H1 (cell line): Measurements from ENCODE around the gene PLA2G10. TPM values are rescaled to one million over a fixed set of nuclear protein-coding genes. Genes with fewer than 3 reads are reported as not detected.

Experiments used
- CTCF ChIA-PET: fragments of 300-600 bp; sonication (Branson Sonifier 250); formaldehyde crosslinking; loops from one replicate; lab custom pipeline; 2021; ENCODE audit not compliant: partially characterized antibody; lab: Charles Lee
- POLR2A ChIA-PET: fragments of 300-600 bp; sonication (Branson Sonifier 250); formaldehyde crosslinking; loops from one replicate; lab custom pipeline; 2021; ENCODE audit warnings: inconsistent platforms; ENCODE audit not compliant: partially characterized antibody; lab: Charles Lee
- DNase-seq, 2 experiments: peaks; one replicate each; pipeline versions ENCODE4 v3.0.0 to v3.0.0-alpha.2; 2010 to 2022; ENCODE audit warnings: low spot score in 2 of 2, low read depth in 1 of 2, mixed read lengths in 1 of 2
- FAIRE-seq: peaks from 2 replicates; lab custom pipeline; 2011; peaks lifted over from hg19 to GRCh38; lab: Jason Lieb, UNC
- H2AFZ ChIP-seq: 2 replicates; pipeline ENCODE4 v1.8.1; 2012; ENCODE audit warnings: low read length, inconsistent platforms
- H2AK5ac ChIP-seq: 2 replicates; pipeline ENCODE4 v1.6.1; 2013; ENCODE audit warnings: low read depth, low read length
- H2BK120ac ChIP-seq: replicated peaks from 2 replicates; pipeline ENCODE3; 2013; ENCODE audit warnings: low read depth, low read length, inconsistent platforms
- H2BK12ac ChIP-seq: 2 replicates; pipeline ENCODE4 v1.6.1; 2013; ENCODE audit warnings: low read depth, low read length
- H2BK15ac ChIP-seq: 2 replicates; pipeline ENCODE4 v1.6.1; 2013; ENCODE audit warnings: low read length
- H2BK20ac ChIP-seq: 2 replicates; pipeline ENCODE4 v1.6.1; 2013; ENCODE audit warnings: low read length
- H2BK5ac ChIP-seq: 2 replicates; pipeline ENCODE4 v1.6.1; 2013; ENCODE audit warnings: low read depth, low read length
- H3K14ac ChIP-seq: 2 replicates; pipeline ENCODE4 v1.6.1; 2013; ENCODE audit warnings: inconsistent platforms; ENCODE audit not compliant: insufficient read length
- H3K18ac ChIP-seq: 2 replicates; pipeline ENCODE4 v1.6.1; 2013; ENCODE audit warnings: low read length; ENCODE audit errors: extremely low read depth
- H3K23ac ChIP-seq: 2 replicates; pipeline ENCODE4 v1.6.1; 2013; ENCODE audit warnings: inconsistent platforms; ENCODE audit not compliant: insufficient read length
- H3K23me2 ChIP-seq: 2 replicates; pipeline ENCODE4 v1.6.1; 2013; ENCODE audit warnings: low read depth, low read length
- H3K27ac ChIP-seq: 2 replicates; pipeline ENCODE4 v1.6.1; 2011; ENCODE audit warnings: low read depth, low read length, inconsistent platforms
- H3K27me3 ChIP-seq, 4 experiments: replicated peaks in 1 of 4; 1 replicate in 1 of 4; 2 replicates in 3 of 4; pipeline versions ENCODE4 v1.6.1 to v1.8.1; 2011 to 2013; ENCODE audit warnings: low read length in 3 of 4, mild to moderate bottlenecking in 3 of 4, inconsistent platforms in 2 of 4, mixed read lengths in 2 of 4, moderate library complexity in 1 of 4; ENCODE audit not compliant: control insufficient read depth in 3 of 4, insufficient read depth in 3 of 4; ENCODE audit errors: extremely low read depth in 1 of 4
- H3K36me3 ChIP-seq, 4 experiments: 2 replicates each; pipeline versions ENCODE4 v1.6.1 to v1.8.1; 2011 to 2013; ENCODE audit warnings: mild to moderate bottlenecking in 4 of 4, low read length in 3 of 4, moderate library complexity in 2 of 4, control low read depth in 1 of 4, inconsistent platforms in 1 of 4; ENCODE audit not compliant: insufficient read depth in 4 of 4, control insufficient read depth in 2 of 4
- H3K4ac ChIP-seq: replicated peaks from 2 replicates; pipeline ENCODE3; 2013; ENCODE audit warnings: low read length, low read depth, mixed read lengths, inconsistent platforms; ENCODE audit not compliant: insufficient read length
- H3K4me1 ChIP-seq, 4 experiments: replicated peaks in 1 of 4; 1 replicate in 1 of 4; 2 replicates in 3 of 4; pipeline versions ENCODE4 v1.6.1 to v1.8.1; 2011 to 2013; ENCODE audit warnings: low read length in 3 of 4, inconsistent platforms in 2 of 4, mixed read lengths in 1 of 4; ENCODE audit not compliant: insufficient read depth in 4 of 4, control insufficient read depth in 3 of 4
- H3K4me2 ChIP-seq, 2 experiments: 2 replicates each; pipeline versions ENCODE4 v1.6.1 to v1.8.1; 2011 to 2013; ENCODE audit warnings: low read depth in 2 of 2, low read length in 2 of 2, control low read depth in 1 of 2, inconsistent platforms in 1 of 2, mild to moderate bottlenecking in 1 of 2; ENCODE audit not compliant: insufficient read depth in 1 of 2
- H3K4me3 ChIP-seq, 4 experiments: fragments of 200-600, 300-600 bp in 1 of 4; sonication (generic), shearing (Covaris generic), sonication (Bioruptor Twin) in 1 of 4; 2 replicates each; pipeline versions ENCODE4 v1.5.1 to v1.8.1; 2011 to 2016; ENCODE audit warnings: low read length in 4 of 4, low read depth in 3 of 4, control low read depth in 2 of 4, inconsistent platforms in 2 of 4, mild to moderate bottlenecking in 2 of 4, mixed read lengths in 1 of 4, moderate library complexity in 1 of 4; ENCODE audit not compliant: insufficient read depth in 2 of 4; ENCODE audit errors: extremely low read depth in 1 of 4
- H3K56ac ChIP-seq: replicated peaks from 2 replicates; pipeline ENCODE3; 2013; ENCODE audit warnings: low read depth, mild to moderate bottlenecking, mixed read lengths, low read length, inconsistent platforms; ENCODE audit not compliant: insufficient read length
- H3K79me1 ChIP-seq: 2 replicates; pipeline ENCODE4 v1.6.1; 2013; ENCODE audit warnings: low read depth, low read length, control low read depth
- H3K79me2 ChIP-seq, 2 experiments: 2 replicates each; pipeline versions ENCODE4 v1.6.1 to v1.8.1; 2012 to 2013; ENCODE audit warnings: low read length in 2 of 2, mild to moderate bottlenecking in 2 of 2, inconsistent platforms in 1 of 2; ENCODE audit not compliant: insufficient read depth in 2 of 2, control insufficient read depth in 1 of 2
- H3K9ac ChIP-seq, 4 experiments: replicated peaks in 1 of 4; 1 replicate in 1 of 4; 2 replicates in 3 of 4; pipeline versions ENCODE4 v1.6.1 to v1.8.1; 2011 to 2013; ENCODE audit warnings: low read depth in 3 of 4, low read length in 3 of 4, control low read depth in 2 of 4, mild to moderate bottlenecking in 2 of 4, moderate library complexity in 2 of 4, inconsistent platforms in 1 of 4; ENCODE audit errors: extremely low read depth in 1 of 4
- H3K9me3 ChIP-seq, 2 experiments: 2 replicates each; pipeline versions ENCODE4 v1.6.1 to v1.8.1; 2012 to 2013; ENCODE audit warnings: mild to moderate bottlenecking in 2 of 2, moderate library complexity in 2 of 2, control low read depth in 1 of 2, inconsistent platforms in 1 of 2, low read depth in 1 of 2, low read length in 1 of 2, mixed read lengths in 1 of 2; ENCODE audit not compliant: insufficient read depth in 2 of 2
- H4K20me1 ChIP-seq, 2 experiments: replicated peaks in 1 of 2; 2 replicates each; pipeline versions ENCODE3 to v1.8.1; 2011 to 2013; ENCODE audit warnings: inconsistent platforms in 2 of 2, low read length in 2 of 2, mild to moderate bottlenecking in 1 of 2; ENCODE audit not compliant: insufficient read depth in 2 of 2, control insufficient read depth in 1 of 2
- H4K5ac ChIP-seq: 2 replicates; pipeline ENCODE4 v1.6.1; 2013; ENCODE audit warnings: low read length, low read depth, mixed read lengths, inconsistent platforms; ENCODE audit not compliant: insufficient read length
- H4K8ac ChIP-seq: 2 replicates; pipeline ENCODE4 v1.8.0; 2013; ENCODE audit warnings: mild to moderate bottlenecking, moderate library complexity, low read length, inconsistent platforms; ENCODE audit not compliant: insufficient read depth; ENCODE audit errors: extremely low read depth
- H4K91ac ChIP-seq: replicated peaks from 2 replicates; pipeline ENCODE3; 2013; ENCODE audit warnings: low read length, mixed read lengths, inconsistent platforms; ENCODE audit not compliant: insufficient read length
- BRCA1 ChIP-seq: IDR thresholded peaks from 2 replicates; pipeline ENCODE4 v1.6.1; 2012; ENCODE audit warnings: low read depth, low read length, improper control_type of control experiment
- KDM4A ChIP-seq: IDR thresholded peaks from one replicate; pipeline ENCODE4 v1.7.1; 2012; ENCODE audit warnings: low read depth, mild to moderate bottlenecking, moderate library complexity, low read length, inconsistent platforms; ENCODE audit not compliant: severe bottlenecking
- MAFK ChIP-seq: IDR thresholded peaks from 2 replicates; pipeline ENCODE4 v1.6.1; 2012; ENCODE audit warnings: low read depth, mild to moderate bottlenecking, improper control_type of control experiment, low read length
- SIN3A ChIP-seq, 2 experiments: IDR thresholded peaks in 1 of 2; conservative IDR thresholded peaks in 1 of 2; 2 replicates each; pipeline ENCODE4 v1.6.1; 2011 to 2012; ENCODE audit warnings: low read length in 2 of 2, improper control_type of control experiment in 1 of 2, low read depth in 1 of 2, mild to moderate bottlenecking in 1 of 2
- SP2 ChIP-seq: IDR thresholded peaks from 2 replicates; pipeline ENCODE4 v1.6.1; 2012; ENCODE audit warnings: mild to moderate bottlenecking, low read length, inconsistent platforms
- SP4 ChIP-seq: IDR thresholded peaks from 2 replicates; pipeline ENCODE4 v1.6.1; 2012; ENCODE audit warnings: low read length, inconsistent platforms
- TBP ChIP-seq: IDR thresholded peaks from 2 replicates; pipeline ENCODE4 v1.6.1; 2011; ENCODE audit warnings: low read depth, low read length, improper control_type of control experiment
- TCF12 ChIP-seq: IDR thresholded peaks from 2 replicates; pipeline ENCODE4 v1.6.1; 2011; ENCODE audit warnings: low read depth, mild to moderate bottlenecking, low read length
- YY1 ChIP-seq: IDR thresholded peaks from 2 replicates; pipeline ENCODE4 v1.6.1; 2011; ENCODE audit warnings: low read depth, mild to moderate bottlenecking, low read length
- WGBS, 2 experiments: shearing (Covaris generic) in 1 of 2; methylation state at CpG; one replicate each; pipeline versions ENCODE4 v1.1.6 to v1.1.7; 2013 to 2015; ENCODE audit warnings: low lambda C conversion rate in 2 of 2, mixed read lengths in 2 of 2, inconsistent platforms in 1 of 2, low coverage in 1 of 2, missing lambda C conversion rate in 1 of 2; ENCODE audit not compliant: insufficient replicate concordance in 2 of 2, insufficient coverage in 1 of 2, insufficient read length in 1 of 2; ENCODE audit errors: extremely low coverage in 1 of 2, missing lambda C conversion rate in 1 of 2; 5-methylcytosine and 5-hydroxymethylcytosine counted together
- polyA plus RNA-seq, 7 experiments: library from polyadenylated mRNA; depleted of rRNA in 3 of 7; stranded (reverse) in 5 of 7; unstranded in 2 of 7; fragments of >200 nt in 5 of 7; fragments of 200-250 nt in 2 of 7; gene quantifications; 1 replicate in 5 of 7; 2 replicates in 1 of 7; 4 replicates in 1 of 7; pipeline versions ENCODE4 v1.2.1 to v1.2.3, GENCODE V29; 2011 to 2013; ENCODE audit warnings: missing spikeins in 2 of 7, mixed read lengths in 2 of 7
- total RNA-seq: library from RNA; stranded (reverse); fragmentation: NEBNext Ultra II Directional; extraction: Animal tissue kit (Norgen Biotek cat#: 25700); gene quantifications from 2 replicates; pipeline ENCODE4 v1.2.1, GENCODE V29; 2021
- TF ChIP-seq, protein P1 (sequence below), 3 experiments: IDR thresholded peaks; 1 replicate in 2 of 3; 2 replicates in 1 of 3; pipeline versions ENCODE4 v1.5.1 to v1.6.1; 2011; ENCODE audit warnings: low read length in 3 of 3, mild to moderate bottlenecking in 3 of 3, inconsistent platforms in 2 of 3, low read depth in 1 of 3, moderate library complexity in 1 of 3; ENCODE audit not compliant: insufficient read depth in 1 of 3; ENCODE audit errors: control extremely low read depth in 1 of 3

Gene PLA2G10
- total and polyA plus RNA-seq, 2 of the 8 experiments (the other 6 are each of a cell fraction or from before 2014, with no cell fraction given) = 0.60 to 2.2 TPM

DNA sequence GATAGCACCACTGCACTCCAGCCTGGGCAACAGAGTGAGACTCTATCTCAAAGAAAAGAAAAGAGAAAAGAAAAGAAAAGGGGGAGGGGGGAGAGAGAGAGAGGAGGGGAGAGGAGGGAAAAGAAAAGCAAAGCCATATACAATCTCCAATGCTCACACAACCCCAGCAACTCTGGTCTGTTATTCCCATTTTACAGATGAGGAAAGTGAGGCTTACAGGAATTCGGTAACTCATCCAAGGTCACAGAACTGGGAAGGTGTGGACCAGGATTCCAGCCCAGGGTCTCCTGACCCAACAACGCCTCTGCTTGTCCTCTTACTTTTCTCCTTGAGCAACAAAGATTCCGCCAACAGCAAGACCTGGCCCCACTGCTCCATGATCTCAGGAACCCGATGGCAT is 13.0 kb downstream of the PLA2G10 start:
- H2AK5ac ChIP-seq = no peak overlapping the region
- ChIA-PET POLR2A (interaction anchor here (0.5 kb wide), 1 partner anchor 14 kb away, joined by 3 read pairs; no protein-coding TSS in a partner anchor), CTCF (interaction anchor here (0.6 kb wide), 1 partner anchor 79 kb away, joined by 4 read pairs; no protein-coding TSS in a partner anchor)
- TF ChIP-seq SP4 (no peak), SP2 (no peak), SIN3A (conservative IDR thresholded peaks at IDR 0.05 in 1 of 2, IDR thresholded peaks at IDR 0.05 in 1 of 2; ENCODE audit: low read depth in 1 of 2, low read length in 2 of 2) (no peak), YY1 (no peak), TBP (no peak), BRCA1 (no peak), MAFK (no peak), TCF12 (no peak), KDM4A (no peak)
- TF ChIP-seq, protein P1, sequence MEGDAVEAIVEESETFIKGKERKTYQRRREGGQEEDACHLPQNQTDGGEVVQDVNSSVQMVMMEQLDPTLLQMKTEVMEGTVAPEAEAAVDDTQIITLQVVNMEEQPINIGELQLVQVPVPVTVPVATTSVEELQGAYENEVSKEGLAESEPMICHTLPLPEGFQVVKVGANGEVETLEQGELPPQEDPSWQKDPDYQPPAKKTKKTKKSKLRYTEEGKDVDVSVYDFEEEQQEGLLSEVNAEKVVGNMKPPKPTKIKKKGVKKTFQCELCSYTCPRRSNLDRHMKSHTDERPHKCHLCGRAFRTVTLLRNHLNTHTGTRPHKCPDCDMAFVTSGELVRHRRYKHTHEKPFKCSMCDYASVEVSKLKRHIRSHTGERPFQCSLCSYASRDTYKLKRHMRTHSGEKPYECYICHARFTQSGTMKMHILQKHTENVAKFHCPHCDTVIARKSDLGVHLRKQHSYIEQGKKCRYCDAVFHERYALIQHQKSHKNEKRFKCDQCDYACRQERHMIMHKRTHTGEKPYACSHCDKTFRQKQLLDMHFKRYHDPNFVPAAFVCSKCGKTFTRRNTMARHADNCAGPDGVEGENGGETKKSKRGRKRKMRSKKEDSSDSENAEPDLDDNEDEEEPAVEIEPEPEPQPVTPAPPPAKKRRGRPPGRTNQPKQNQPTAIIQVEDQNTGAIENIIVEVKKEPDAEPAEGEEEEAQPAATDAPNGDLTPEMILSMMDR (IDR thresholded peaks at IDR 0.05; ENCODE audit: control extremely low read depth in 1 of 3, insufficient read depth in 1 of 3, low read depth in 1 of 3, low read length in 3 of 3) = no peak

More for the DNA sequence above, 13.0 kb downstream of the PLA2G10 start:
- Histone ChIP-seq H3K18ac (no peak overlapping the region), H3K4me3 (no peak overlapping the region), H3K4ac (no peak overlapping the region), H4K8ac (no peak overlapping the region), H4K5ac (no peak overlapping the region), H3K23ac (no peak overlapping the region), H2BK5ac (no peak overlapping the region), H3K4me2 (no peak overlapping the region), H3K9me3 (no peaks in the 10 kb centered on the region), H3K27me3 (no peaks in the 10 kb centered on the region), H3K4me1 (no peaks in the 10 kb centered on the region), H2AFZ (no peak overlapping the region), H3K9ac (no peak overlapping the region), H2BK12ac (no peak overlapping the region), H3K36me3 (no peaks in the 10 kb centered on the region), H2BK120ac (no peak overlapping the region), H3K23me2 (peaks cover 4% of the 10 kb centered on the region; the same call in 1 of the 2 replicates), H3K79me1 (no peaks in the 10 kb centered on the region), H4K20me1 (no peaks in the 10 kb centered on the region), H3K56ac (no peak overlapping the region), H3K79me2 (no peaks in the 10 kb centered on the region), H2BK20ac (no peak overlapping the region), H4K91ac (no peak overlapping the region), H3K14ac (no peak overlapping the region), H2BK15ac (no peak overlapping the region), H3K27ac (no peak overlapping the region)
- no peak for FAIRE-seq
- 85% methylated on average over 4 of the region's 4 CpGs; no CpG with 5 or more reads in 1 of the 2 experiments for WGBS, 2 experiments
- DNase-seq = no peak
